ENCODE measurements around the gene ITGA5. TPM values are rescaled to one million over a fixed set of nuclear protein-coding genes. Genes with fewer than 3 reads are reported as not detected.

ITGA5 gene
- total and polyA plus RNA-seq, 10 donors = 7.0 to 44.9 (median 28.2) TPM

DNA sequence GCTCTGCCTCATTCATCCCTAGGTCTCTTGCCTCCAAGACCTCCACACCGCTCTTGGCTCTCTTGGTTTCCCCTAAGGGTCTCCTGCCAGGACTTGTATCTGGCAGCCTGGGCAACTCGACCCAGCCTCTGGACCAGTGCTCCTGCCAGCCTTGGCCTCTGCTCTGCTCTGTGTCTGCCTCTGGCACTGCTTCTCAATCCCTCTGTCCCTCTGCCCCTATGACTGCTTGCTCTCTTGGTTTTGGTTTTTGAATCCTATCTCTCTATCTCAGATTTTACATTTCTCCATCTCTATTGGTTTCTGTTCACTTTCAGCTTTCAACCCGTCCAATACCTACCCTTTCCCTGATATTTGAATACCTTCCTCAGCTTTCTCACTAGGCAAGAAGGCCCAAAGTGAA is 6.3 kb downstream of the ITGA5 start:
- H3K9me3 ChIP-seq = no peaks in the 10 kb centered on the region
- peaks cover 0 to 28% (median 3%) of the 10 kb centered on the region in 6 donors for H3K36me3 ChIP-seq
- peaks cover 35 to 95% (median 69%) of the 10 kb centered on the region in 6 donors for H3K4me1 ChIP-seq
- H3K27me3 ChIP-seq (replicated peaks in 1 of 7) = peaks cover 0 to 3% (median 0%) of the 10 kb centered on the region in 7 donors
- WGBS, 5 donors = 50 to 70% (median 55%) methylated on average over 3 of the region's 3 CpGs
- peak overlapping the region in 4 of 8 donors; percentile 15 to 51 (median 18) for H3K4me3 ChIP-seq
- TF ChIP-seq POLR2A (IDR thresholded peaks at IDR 0.05) (no peak), POLR2AphosphoS5 (IDR thresholded peaks at IDR 0.05) (no peak)
- TF ChIP-seq, protein P1, sequence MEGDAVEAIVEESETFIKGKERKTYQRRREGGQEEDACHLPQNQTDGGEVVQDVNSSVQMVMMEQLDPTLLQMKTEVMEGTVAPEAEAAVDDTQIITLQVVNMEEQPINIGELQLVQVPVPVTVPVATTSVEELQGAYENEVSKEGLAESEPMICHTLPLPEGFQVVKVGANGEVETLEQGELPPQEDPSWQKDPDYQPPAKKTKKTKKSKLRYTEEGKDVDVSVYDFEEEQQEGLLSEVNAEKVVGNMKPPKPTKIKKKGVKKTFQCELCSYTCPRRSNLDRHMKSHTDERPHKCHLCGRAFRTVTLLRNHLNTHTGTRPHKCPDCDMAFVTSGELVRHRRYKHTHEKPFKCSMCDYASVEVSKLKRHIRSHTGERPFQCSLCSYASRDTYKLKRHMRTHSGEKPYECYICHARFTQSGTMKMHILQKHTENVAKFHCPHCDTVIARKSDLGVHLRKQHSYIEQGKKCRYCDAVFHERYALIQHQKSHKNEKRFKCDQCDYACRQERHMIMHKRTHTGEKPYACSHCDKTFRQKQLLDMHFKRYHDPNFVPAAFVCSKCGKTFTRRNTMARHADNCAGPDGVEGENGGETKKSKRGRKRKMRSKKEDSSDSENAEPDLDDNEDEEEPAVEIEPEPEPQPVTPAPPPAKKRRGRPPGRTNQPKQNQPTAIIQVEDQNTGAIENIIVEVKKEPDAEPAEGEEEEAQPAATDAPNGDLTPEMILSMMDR (IDR thresholded peaks at IDR 0.05 in 8 of 11, conservative IDR thresholded peaks at IDR 0.05 in 3 of 11) = no peak
- intact Hi-C loops (cut with DNase I; ENCODE audit: low total_unique reads) = no loop called here
- peak; percentile 72 for DNase-seq
- H3K27ac ChIP-seq = peak overlapping the region; percentile 62 to 95 (median 84)

DNA sequence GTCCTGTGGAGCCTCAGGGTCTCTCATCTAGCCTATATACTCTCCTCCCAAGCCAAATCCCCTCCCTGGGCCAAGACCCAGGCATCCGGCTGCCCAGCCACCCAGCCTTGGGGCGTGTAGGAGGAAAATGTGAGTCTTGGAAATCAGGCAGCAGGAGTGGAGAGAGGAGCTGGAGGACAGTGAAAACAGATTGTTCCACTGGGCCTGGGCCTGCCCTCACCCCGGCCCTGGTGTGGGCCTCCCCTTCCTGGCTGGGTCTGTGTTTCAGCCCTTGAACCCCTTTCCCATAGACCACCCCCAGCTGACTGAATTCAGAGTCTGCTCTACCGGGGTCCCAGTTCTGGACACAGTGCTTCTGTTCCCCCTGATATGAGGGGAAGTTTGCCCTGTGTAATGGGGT is 6.7 kb downstream of the ITGA5 start:
- Histone ChIP-seq H3K27ac (peak overlapping the region; percentile 62 to 95 (median 84)), H3K36me3 (peaks cover 0 to 33% (median 3%) of the 10 kb centered on the region in 6 donors), H3K27me3 (replicated peaks in 1 of 7) (no peaks in the 10 kb centered on the region), H3K4me3 (peak overlapping the region in 2 of 8 donors; percentile 21 to 51), H3K4me1 (peaks cover 35 to 95% (median 67%) of the 10 kb centered on the region in 6 donors), H3K9me3 (no peaks in the 10 kb centered on the region)
- WGBS, 5 donors = 47 to 65% (median 51%) methylated on average over 4 of the region's 4 CpGs
- TF ChIP-seq POLR2A (IDR thresholded peaks at IDR 0.05) = no peak
- no peak for TF ChIP-seq POLR2AphosphoS5 (IDR thresholded peaks at IDR 0.05)
- TF ChIP-seq, protein P1 (IDR thresholded peaks at IDR 0.05 in 8 of 11, conservative IDR thresholded peaks at IDR 0.05 in 3 of 11) = no peak
- intact Hi-C loops (cut with DNase I; ENCODE audit: low total_unique reads) = no loop called here
- peak; percentile 70 for DNase-seq

DNA sequence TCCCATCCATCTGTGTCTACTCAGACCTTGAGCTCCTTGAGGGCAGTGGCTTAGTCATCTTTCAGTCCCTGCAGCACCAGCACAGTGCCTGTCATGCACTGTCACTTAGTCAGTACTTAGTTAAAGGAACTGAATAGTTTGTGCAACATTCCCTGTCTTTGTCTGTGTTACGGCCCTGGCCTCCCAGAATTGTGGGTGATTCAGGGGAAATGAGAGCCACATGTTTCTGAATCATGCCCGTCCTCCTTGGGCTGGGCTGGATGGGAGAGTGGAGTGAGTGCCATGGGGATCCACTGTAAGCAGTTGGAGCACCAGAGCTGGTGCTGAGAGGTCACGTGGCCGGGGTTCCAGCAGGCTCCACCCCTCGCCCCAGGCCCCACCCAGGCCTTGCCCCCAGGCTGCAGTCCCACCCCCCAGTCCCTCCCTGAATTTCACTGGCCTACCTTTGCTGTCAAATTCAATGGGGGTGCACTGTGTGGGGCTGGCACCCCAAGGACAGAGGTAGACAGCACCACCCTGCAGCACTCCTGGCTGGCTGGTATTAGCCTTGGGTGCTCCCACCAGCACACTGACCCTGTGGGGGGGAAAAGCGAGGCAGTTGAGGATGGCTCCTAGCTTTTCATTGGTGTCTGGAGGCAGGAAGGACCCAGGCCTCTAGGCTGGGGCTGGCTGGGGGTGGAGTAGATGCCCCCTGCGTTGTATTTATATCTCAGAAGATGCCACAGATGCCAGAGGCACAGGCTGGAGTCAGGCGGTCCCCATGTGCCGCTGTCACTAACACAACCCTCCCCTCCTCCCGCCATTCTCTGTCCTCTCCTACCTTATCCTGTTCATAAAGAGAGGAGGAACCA is 7.5 kb downstream of the ITGA5 start:
- peak overlapping the region; percentile 62 to 95 (median 84) for H3K27ac ChIP-seq
- no peaks in the 10 kb centered on the region for H3K27me3 ChIP-seq (replicated peaks in 1 of 7)
- H3K36me3 ChIP-seq = peaks cover 0 to 40% (median 3%) of the 10 kb centered on the region in 6 donors
- intact Hi-C loops (cut with DNase I; ENCODE audit: low total_unique reads) = no loop called here
- peak overlapping the region in 1 of 8 donors; percentile 51 for H3K4me3 ChIP-seq
- WGBS, 5 donors = 38 to 53% (median 48%) methylated on average over 6 to 10 of the region's 10 CpGs
- H3K9me3 ChIP-seq = no peaks in the 10 kb centered on the region
- peak; percentile 88 for DNase-seq
- TF ChIP-seq POLR2AphosphoS5 (IDR thresholded peaks at IDR 0.05) = peak in 2 of 3 donors; percentile 45 to 57
- TF ChIP-seq, protein P1 (IDR thresholded peaks at IDR 0.05 in 8 of 11, conservative IDR thresholded peaks at IDR 0.05 in 3 of 11) = no peak
- no peak for TF ChIP-seq POLR2A (IDR thresholded peaks at IDR 0.05)
- peaks cover 29 to 93% (median 61%) of the 10 kb centered on the region in 6 donors for H3K4me1 ChIP-seq

DNA sequence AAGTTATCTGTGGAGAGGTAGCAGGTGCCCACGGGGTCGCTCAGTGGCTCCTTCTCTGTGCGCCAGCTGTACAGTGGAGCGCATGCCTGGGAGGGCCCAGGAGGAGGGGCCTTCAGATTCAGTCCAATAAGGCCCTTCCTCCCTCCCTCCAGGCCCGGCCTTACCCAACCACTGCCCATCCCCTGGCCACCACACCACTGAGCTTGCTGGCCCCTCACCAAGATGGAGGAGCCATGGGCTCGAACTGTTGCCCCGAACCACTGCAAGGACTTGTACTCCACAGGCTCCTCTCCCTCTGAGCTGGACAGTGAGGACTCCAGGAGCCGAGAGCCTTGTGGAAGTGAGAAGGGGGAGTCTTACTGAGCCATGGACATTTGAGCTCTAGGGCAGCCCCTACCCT is 9.8 kb downstream of the ITGA5 start:
- WGBS, 5 donors = 87 to 95% (median 91%) methylated on average over 7 to 8 of the region's 8 CpGs
- Histone ChIP-seq H3K9me3 (no peaks in the 10 kb centered on the region), H3K27ac (no peak overlapping the region), H3K4me1 (peaks cover 23 to 80% (median 38%) of the 10 kb centered on the region in 6 donors), H3K36me3 (peaks cover 0 to 63% (median 10%) of the 10 kb centered on the region in 6 donors), H3K27me3 (replicated peaks in 1 of 7) (peaks cover 0 to 14% (median 0%) of the 10 kb centered on the region in 7 donors), H3K4me3 (no peak overlapping the region)
- no peak for DNase-seq
- TF ChIP-seq POLR2A (IDR thresholded peaks at IDR 0.05) = no peak
- TF ChIP-seq, protein P1 (IDR thresholded peaks at IDR 0.05 in 8 of 11, conservative IDR thresholded peaks at IDR 0.05 in 3 of 11) = no peak
- TF ChIP-seq POLR2AphosphoS5 (IDR thresholded peaks at IDR 0.05) = no peak
- intact Hi-C loops (cut with DNase I; ENCODE audit: low total_unique reads) = no loop called here

Data from spleen (tissue), 11 donors.